COLO668 (cell line): ENCODE measurements around the gene LAMA5.
A peak's percentile ranks its signal among the peaks of the same experiment; 100 is the strongest.

Experiments
- DNase-seq: peaks from one replicate; lab custom pipeline; 2025; ENCODE audit not compliant: unreplicated experiment; lab: John Stamatoyannopoulos, UW

LAMA5 gene

GRCh38 chr20:62305149-62305764 is 61.9 kb downstream of the LAMA5 start:
- peak; percentile 15 for DNase-seq

GRCh38 chr20:62304331-62305148 is 62.6 kb downstream of the LAMA5 start:
- no peak for DNase-seq

DNA sequence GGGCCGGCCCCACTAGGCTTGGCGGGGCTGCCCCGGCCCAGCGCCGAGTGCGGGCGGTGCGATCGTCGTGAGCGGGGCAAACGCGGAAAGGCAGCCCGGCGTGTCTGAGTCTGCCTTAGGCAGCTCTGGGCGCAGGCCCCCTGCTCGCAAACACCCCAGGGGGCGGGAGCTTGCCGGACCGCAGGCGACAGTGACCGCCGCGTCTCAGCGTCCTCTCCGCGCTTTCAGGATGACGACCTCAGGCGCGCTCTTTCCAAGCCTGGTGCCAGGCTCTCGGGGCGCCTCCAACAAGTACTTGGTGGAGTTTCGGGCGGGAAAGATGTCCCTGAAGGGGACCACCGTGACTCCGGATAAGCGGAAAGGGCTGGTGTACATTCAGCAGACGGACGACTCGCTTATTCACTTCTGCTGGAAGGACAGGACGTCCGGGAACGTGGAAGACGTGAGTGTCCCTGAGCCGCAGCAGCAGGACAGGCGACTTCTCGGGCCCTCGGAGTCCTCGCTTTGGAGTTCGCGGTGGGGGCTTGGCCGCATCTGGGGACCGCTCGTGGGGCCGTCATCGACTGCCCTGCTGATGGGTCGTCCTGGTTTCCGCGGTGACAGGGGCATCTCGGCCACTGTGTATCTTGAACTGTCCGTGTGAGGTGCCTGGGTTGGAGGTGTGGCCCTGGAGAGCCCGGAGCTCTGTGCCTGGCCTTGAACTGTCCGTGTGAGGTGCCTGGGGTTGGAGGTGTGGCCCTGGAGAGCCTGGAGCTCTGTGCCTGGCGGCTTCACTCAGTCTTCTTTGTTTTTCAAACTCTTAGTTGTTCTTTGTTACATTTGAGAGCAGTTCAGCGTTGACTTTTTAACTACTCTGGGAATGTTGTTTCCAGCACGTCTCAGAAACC is 63.5 kb downstream of the LAMA5 start:
- peak; percentile 42 for DNase-seq

- DNase-seq = no peak
These were observed 64.1 kb downstream of the LAMA5 start for GRCh38 chr20:62303062-62303339.

DNA sequence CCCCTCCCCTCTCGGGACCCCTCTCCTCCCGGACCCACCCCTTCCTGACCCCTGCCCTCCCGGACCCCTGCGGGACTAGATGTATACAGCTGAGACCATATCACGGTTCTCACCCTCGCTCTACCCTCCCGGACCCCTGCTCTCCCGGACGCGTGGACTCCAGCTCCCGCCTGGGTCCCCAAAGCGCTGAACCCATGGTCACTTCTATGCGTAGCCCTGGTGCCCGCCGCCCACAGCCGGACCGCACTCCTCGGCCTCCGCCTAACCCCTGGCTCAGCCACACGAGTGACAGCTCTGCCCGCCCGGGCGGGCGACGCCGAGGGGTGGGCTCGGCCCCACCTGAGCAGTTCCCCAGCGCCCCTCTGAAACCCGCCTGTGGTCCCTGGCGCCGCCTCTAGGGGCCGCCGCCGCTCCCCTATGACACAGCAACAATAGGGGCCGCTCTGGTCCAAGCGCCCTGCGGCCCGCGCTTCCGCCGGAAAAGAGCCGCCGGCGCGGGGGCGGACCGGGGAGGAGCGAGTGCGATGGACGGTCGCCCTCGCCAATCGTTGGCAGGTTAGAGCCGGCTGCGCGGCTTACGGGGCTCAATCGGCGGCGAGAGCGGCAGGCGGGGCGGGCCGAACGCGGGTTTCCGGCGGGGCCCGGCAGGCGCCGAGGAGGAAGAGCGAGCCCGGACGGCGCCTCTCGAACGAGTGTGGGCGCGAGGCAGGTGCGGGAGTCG is 64.6 kb downstream of the LAMA5 start, which contains the start of gene ADRM1:
TSS of gene ADRM1 (plus strand) at position 657 of the 721 bp plus-strand sequence. CDS start 572 bp downstream, outside the sequence.
- peak; percentile 99 for DNase-seq

DNA sequence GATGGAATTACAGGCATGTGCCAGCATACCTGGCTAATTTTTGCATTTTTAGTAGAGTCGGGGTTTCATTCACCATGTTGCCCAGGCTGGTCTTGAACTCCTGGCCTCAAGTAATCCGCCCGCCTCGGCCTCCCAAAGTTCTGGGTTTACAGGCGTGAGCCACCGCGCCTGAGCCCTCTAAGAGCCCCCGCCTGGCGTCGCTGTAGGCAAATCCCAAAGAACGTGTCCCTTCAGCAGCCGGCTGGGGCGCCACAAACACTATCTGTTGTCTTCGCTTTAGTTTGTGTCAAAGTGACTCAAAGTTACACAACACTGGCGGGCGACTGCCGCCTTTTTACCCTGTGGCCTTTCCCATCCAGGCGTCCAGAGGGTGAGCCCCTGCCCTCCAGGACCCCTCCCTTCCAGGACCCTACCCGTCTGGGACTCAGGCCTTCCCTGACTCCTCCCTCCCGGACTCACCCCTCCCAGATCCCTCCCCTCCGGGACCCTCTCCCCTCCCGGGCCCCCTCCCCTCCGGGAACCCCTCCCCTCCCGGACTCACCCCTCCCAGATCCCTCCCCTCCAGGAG is 65.3 kb downstream of the LAMA5 start:
- DNase-seq = peak; percentile 96

DNA sequence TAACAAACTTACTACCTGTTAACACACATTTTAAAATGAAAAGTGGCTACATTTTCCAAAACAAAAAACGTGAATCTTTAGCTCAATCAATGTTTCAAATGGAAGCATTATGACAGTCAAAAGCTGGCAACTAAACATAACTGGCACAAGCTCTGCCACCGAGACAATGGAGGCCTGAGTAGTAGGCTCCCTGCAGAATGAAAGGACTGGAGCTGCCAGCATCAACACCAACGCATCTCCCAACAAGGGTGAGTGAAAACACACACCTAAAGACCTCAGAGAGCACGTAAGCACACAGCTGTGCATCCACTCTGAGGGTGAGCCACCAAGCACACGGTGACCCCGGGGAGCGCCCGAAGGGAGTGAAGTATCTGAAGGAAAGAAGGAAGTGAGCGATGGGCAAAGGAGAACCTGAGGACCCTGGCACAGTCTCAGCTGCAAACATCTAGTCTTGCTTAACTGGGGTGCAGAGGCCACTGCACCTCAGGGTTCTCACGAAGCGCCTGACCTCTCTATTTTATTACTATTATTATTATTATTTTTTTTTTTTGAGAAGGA is 65.9 kb downstream of the LAMA5 start:
- no peak for DNase-seq

DNA sequence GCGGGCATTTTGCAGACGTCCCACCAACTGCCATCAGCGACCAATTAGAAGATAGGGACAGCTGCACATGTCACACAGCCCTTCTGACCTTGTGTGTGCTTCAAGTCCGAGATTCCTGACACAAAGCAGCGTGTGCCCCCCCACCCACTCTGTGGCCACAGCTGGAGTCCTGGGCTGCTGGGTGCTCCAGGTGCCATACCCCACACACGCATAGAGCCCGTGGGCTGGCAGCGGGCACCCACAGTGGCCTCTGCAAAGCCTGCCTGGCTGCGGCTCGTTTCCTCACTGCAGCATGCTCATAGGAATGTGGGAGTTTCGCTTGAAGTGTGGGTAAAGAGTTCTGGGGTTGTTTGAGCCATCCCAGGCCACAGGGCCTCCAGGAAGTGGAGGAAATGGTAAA is 66.8 kb downstream of the LAMA5 start:
- DNase-seq = no peak

DNA sequence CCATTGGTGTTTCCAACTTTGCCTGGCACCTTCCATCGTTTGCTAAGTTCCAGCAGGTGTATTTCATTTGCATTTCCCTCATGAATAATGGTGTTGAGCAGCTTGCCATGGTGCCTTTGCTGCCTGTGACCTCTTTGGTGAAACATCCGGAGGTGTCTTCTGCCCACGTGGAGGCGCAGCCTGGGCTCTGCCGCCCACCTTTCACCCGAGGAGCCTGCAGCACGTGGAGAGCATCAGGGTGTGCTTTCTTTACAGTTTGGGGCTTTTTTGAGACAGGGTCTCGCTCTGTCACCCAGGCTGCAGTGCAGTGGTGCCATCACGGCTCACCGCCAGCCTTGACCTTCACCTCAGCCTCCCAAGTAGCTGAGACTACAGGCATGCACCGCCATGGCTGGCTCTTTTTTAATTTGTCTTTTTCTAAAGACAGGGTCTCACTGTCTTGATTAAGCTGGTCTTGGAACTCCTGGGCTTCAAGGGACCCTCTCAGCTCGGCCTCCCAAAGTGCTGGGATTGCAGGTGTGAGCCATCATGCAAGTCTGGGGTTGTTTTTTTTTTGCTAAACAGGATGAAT is 67.4 kb downstream of the LAMA5 start:
- no peak for DNase-seq

GRCh38 chr20:62298577-62299249 is 68.4 kb downstream of the LAMA5 start:
- DNase-seq = no peak

- DNase-seq = no peak
These were observed 69.5 kb downstream of the LAMA5 start for GRCh38 chr20:62297449-62298227.

DNA sequence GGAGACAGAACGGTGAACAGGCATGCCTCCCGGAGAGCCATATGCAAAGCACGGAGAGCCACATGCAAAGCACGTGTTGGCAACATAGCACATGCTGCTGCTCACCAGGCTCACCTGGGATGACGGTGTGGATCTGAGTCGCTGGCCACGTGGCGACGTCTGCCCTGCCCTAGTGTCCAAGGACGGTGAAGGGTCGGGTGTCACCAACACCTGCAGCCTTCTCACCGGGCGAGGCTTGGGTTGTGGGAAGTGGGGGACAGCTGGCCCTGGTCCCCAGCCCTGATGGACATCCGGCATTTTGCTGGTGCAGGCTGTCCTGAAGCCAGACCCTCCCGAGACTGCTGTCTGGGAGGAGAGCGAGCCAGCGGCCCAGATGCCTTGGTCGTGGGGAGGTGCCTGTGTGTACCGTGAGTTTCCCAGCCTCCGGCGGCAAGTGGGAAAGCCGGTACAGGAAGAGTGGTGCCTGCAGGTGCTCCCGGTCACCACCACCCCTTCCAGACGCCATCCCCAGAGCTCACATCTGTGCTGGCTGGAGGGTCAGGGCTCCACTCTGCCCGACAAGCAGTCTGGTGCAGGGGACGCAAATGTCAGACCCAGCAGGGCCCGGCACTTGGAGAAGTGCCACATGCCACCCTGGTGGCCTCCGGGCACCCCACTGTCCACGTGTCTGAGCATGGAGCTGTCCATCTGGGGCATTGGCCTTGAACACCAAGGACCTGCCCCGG is 70.2 kb downstream of the LAMA5 start:
- DNase-seq = no peak

GRCh38 chr20:62294516-62294915 is 72.6 kb downstream of the LAMA5 start:
- DNase-seq = no peak

GRCh38 chr20:62293946-62294345 is 73.2 kb downstream of the LAMA5 start:
- no peak for DNase-seq

DNA sequence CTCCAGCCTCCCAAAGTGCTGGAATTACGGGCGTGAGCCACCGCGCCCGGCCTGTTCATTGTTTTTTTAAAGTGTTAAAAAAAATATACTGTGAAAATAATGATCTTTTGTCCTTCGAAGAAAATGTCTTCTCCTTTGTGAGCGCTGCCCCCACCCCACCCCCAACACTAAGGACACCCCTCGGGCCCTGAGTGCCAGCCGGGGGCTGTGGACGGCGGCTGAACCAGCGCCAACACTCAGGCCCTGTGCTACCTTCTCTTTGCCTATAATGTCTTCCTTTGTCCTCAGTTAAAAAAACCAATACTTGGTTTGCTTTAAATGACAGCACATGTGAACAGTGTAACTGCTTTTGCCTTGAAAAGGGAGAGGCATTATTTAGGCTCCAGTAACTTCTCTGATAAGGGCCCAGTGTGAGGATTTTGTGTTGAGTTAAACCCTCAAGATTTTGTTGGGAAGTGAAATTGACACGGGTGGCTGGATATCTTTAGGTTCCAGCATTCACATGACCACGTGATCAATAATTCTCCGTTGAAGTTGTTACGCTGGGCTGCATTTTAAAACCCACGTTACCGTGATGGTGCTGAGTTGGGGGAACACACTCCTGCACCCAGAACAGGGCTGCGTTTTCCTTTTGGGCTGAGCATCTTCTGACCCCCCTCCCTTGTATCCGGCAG is 73.9 kb downstream of the LAMA5 start:
- no peak for DNase-seq

DNA sequence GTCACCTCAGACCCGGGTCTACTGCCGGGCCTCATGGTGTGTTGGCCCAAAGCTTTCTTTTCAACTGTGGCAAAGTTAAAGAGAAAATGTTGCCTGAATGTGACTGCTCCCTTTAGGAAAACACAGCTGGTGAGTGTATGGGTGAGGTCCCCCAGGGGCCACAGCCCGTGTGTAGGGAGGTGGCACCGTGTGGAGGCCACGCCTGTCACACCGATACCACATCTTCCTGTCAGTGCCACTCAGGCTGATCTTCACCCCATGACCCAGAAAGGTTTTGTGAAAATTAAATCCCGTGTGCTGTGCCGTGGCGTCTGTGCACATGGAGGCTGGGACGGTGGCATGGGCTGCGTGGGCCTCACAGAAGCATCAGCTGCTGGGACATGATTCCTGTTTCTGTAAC is 75.0 kb downstream of the LAMA5 start:
- DNase-seq = no peak

DNA sequence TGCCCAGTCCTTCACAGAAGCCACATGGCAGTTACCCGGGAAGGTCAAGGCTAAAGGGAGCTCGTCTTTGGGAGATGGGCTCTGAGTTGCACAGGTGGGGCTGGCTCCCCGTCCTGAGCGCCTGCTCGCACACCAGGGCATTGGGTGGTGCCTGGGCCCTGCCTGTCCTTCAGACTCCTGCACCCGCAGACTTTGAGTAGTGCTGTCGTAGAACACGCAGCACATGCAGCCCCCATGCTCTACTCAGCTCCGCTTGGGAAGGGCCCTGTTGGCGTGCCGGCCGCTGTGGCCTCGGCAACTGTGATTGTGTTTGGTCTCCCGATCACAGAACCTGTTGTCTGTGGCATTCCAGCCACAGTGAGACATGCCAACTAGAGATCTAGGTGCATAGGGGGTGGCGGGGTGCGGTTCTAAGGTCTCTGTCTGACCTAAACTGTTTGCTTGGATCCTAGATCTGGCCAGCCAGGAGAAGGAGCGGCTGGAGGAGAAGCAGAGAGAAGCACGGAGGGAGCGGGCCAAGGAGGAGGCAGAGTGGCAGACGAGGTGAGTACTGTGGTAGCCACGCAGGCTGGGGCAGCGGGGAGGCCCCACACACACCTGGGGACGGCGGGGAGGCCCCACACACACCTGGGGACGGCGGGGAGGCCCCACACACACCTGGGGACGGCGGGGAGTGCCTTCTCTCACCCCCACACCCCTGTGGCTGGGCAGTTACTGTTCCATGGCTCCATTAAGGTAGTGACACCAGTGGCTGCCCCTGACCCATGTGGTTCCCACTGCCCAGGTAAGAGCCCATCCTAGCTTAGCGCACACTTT is 75.7 kb downstream of the LAMA5 start:
- DNase-seq = no peak
